ENCODE measurements around the gene ARHGAP22. TPM values are rescaled to one million over a fixed set of nuclear protein-coding genes. Genes with fewer than 3 reads are reported as not detected.

The ARHGAP22 gene
- total and polyA plus RNA-seq, 3 experiments from 2014 or later, result not detected

- Histone ChIP-seq H3K27me3 (ENCODE audit: insufficient read depth, low read length, poor library complexity, severe bottlenecking) (no peaks in the 10 kb centered on the region), H3K4me1 (ENCODE audit: insufficient read depth, low read length) (peaks cover 8% of the 10 kb centered on the region), H3K27ac (ENCODE audit: low read depth, low read length) (no peak overlapping the region), H3K4me3 (ENCODE audit: low read length) (no peak overlapping the region), H3K36me3 (ENCODE audit: insufficient read depth, low read length) (no peaks in the 10 kb centered on the region), H3K9me3 (ENCODE audit: low read length) (no peaks in the 10 kb centered on the region)
- DNase-seq, result no peak
- peaks cover 25 to 36% of the 10 kb centered on the region in 2 donors for H3K27me3 Mint-ChIP-seq
- peak overlapping the region in 1 of 8 donors; percentile 43 for H3K27ac Mint-ChIP-seq
- POLR2A ChIA-PET, result no interaction called here
- H3K4me3 Mint-ChIP-seq, result no peak overlapping the region
- CTCF ChIA-PET, result interaction anchor here (2.6 kb wide), 1 partner anchor 18 kb away, joined by 9 read pairs; no protein-coding TSS in a partner anchor
- peaks cover 0 to 17% (median 0%) of the 10 kb centered on the region in 3 donors for H3K36me3 Mint-ChIP-seq
- H3K4me1 Mint-ChIP-seq, result peaks cover 0 to 11% (median 8%) of the 10 kb centered on the region in 3 donors
- peaks cover 13 to 25% (median 19%) of the 10 kb centered on the region in 5 donors for H3K9me3 Mint-ChIP-seq
Measured at GRCh38 chr10:48638158-48638557, 33.3 kb upstream of the ARHGAP22 start.

GRCh38 chr10:48636901-48637300, 32.0 kb upstream of the ARHGAP22 start:
- POLR2A ChIA-PET, result no interaction called here
- Mint-ChIP-seq H3K4me3 (no peak overlapping the region), H3K27me3 (peaks cover 29 to 45% of the 10 kb centered on the region in 2 donors), H3K27ac (no peak overlapping the region), H3K9me3 (peaks cover 12 to 22% (median 16%) of the 10 kb centered on the region in 5 donors), H3K36me3 (peaks cover 0 to 17% (median 0%) of the 10 kb centered on the region in 3 donors), H3K4me1 (peaks cover 0 to 11% (median 8%) of the 10 kb centered on the region in 3 donors)
- CTCF ChIA-PET, result interaction anchor here (2.6 kb wide), 1 partner anchor 20 kb away, joined by 9 read pairs; no protein-coding TSS in a partner anchor
- no peaks in the 10 kb centered on the region for H3K27me3 ChIP-seq (ENCODE audit: insufficient read depth, low read length, poor library complexity, severe bottlenecking)
- no peak overlapping the region for H3K27ac ChIP-seq (ENCODE audit: low read depth, low read length)
- H3K9me3 ChIP-seq (ENCODE audit: low read length), result no peaks in the 10 kb centered on the region
- H3K4me1 ChIP-seq (ENCODE audit: insufficient read depth, low read length), result peaks cover 8% of the 10 kb centered on the region
- no peaks in the 10 kb centered on the region for H3K36me3 ChIP-seq (ENCODE audit: insufficient read depth, low read length)
- no peak for DNase-seq
- no peak overlapping the region for H3K4me3 ChIP-seq (ENCODE audit: low read length)

GRCh38 chr10:48636231-48636630, 31.4 kb upstream of the ARHGAP22 start:
- ChIA-PET CTCF (interaction anchor here (1.1 to 2.6 kb wide), 2 partner anchors 20 kb away, joined by 3 to 9 read pairs; no protein-coding TSS in a partner anchor), POLR2A (no interaction called here)
- no peaks in the 10 kb centered on the region for H3K27me3 ChIP-seq (ENCODE audit: insufficient read depth, low read length, poor library complexity, severe bottlenecking)
- Mint-ChIP-seq H3K27ac (no peak overlapping the region), H3K36me3 (peaks cover 0 to 15% (median 0%) of the 10 kb centered on the region in 3 donors), H3K4me1 (peaks cover 0 to 11% (median 8%) of the 10 kb centered on the region in 3 donors), H3K9me3 (peaks cover 6 to 18% (median 13%) of the 10 kb centered on the region in 5 donors), H3K27me3 (peaks cover 29 to 45% of the 10 kb centered on the region in 2 donors), H3K4me3 (no peak overlapping the region)
- H3K9me3 ChIP-seq (ENCODE audit: low read length), result no peaks in the 10 kb centered on the region
- DNase-seq, result no peak
- no peak overlapping the region for H3K27ac ChIP-seq (ENCODE audit: low read depth, low read length)
- no peaks in the 10 kb centered on the region for H3K36me3 ChIP-seq (ENCODE audit: insufficient read depth, low read length)
- no peak overlapping the region for H3K4me3 ChIP-seq (ENCODE audit: low read length)
- peaks cover 8% of the 10 kb centered on the region for H3K4me1 ChIP-seq (ENCODE audit: insufficient read depth, low read length)

- Mint-ChIP-seq H3K36me3 (peaks cover 0 to 11% (median 0%) of the 10 kb centered on the region in 3 donors), H3K4me1 (peaks cover 0 to 11% (median 8%) of the 10 kb centered on the region in 3 donors), H3K9me3 (peaks cover 2 to 13% (median 8%) of the 10 kb centered on the region in 5 donors), H3K27ac (peak overlapping the region in 3 of 8 donors; percentile 29 to 85 (median 59)), H3K27me3 (peaks cover 28 to 45% of the 10 kb centered on the region in 2 donors), H3K4me3 (peak overlapping the region in 2 of 7 donors; percentile 19 to 68)
- no peak for DNase-seq
- Histone ChIP-seq H3K4me1 (ENCODE audit: insufficient read depth, low read length) (peaks cover 8% of the 10 kb centered on the region), H3K4me3 (ENCODE audit: low read length) (no peak overlapping the region), H3K9me3 (ENCODE audit: low read length) (no peaks in the 10 kb centered on the region), H3K36me3 (ENCODE audit: insufficient read depth, low read length) (no peaks in the 10 kb centered on the region), H3K27ac (ENCODE audit: low read depth, low read length) (no peak overlapping the region), H3K27me3 (ENCODE audit: insufficient read depth, low read length, poor library complexity, severe bottlenecking) (no peaks in the 10 kb centered on the region)
- POLR2A ChIA-PET, result no interaction called here
- CTCF ChIA-PET, result interaction anchor here (1.1 kb wide), 1 partner anchor 21 kb away, joined by 3 read pairs; no protein-coding TSS in a partner anchor
Measured at GRCh38 chr10:48634984-48635557, 30.2 kb upstream of the ARHGAP22 start.

- H3K27ac ChIP-seq (ENCODE audit: low read depth, low read length), result no peak overlapping the region
- H3K4me1 ChIP-seq (ENCODE audit: insufficient read depth, low read length), result peaks cover 8% of the 10 kb centered on the region
- Mint-ChIP-seq H3K27me3 (peaks cover 25 to 45% of the 10 kb centered on the region in 2 donors), H3K4me3 (peak overlapping the region in 3 of 7 donors; percentile 13 to 76 (median 68)), H3K4me1 (peaks cover 0 to 11% (median 8%) of the 10 kb centered on the region in 3 donors), H3K27ac (peak overlapping the region in 7 of 8 donors; percentile 10 to 95 (median 29)), H3K9me3 (peaks cover 2 to 9% (median 2%) of the 10 kb centered on the region in 5 donors), H3K36me3 (peaks cover 0 to 4% (median 0%) of the 10 kb centered on the region in 3 donors)
- ChIA-PET CTCF (interaction anchor here (1.4 kb wide), 1 partner anchor 22 kb away, joined by 3 read pairs; no protein-coding TSS in a partner anchor), POLR2A (no interaction called here)
- no peaks in the 10 kb centered on the region for H3K36me3 ChIP-seq (ENCODE audit: insufficient read depth, low read length)
- no peaks in the 10 kb centered on the region for H3K9me3 ChIP-seq (ENCODE audit: low read length)
- no peaks in the 10 kb centered on the region for H3K27me3 ChIP-seq (ENCODE audit: insufficient read depth, low read length, poor library complexity, severe bottlenecking)
- no peak overlapping the region for H3K4me3 ChIP-seq (ENCODE audit: low read length)
- peak in 1 of 5 donors; percentile 14 for DNase-seq
Measured at GRCh38 chr10:48634198-48634983, 29.5 kb upstream of the ARHGAP22 start.

- ChIA-PET CTCF (interaction anchor here (1.4 kb wide), 1 partner anchor 23 kb away, joined by 3 read pairs; no protein-coding TSS in a partner anchor), POLR2A (no interaction called here)
- H3K36me3 ChIP-seq (ENCODE audit: insufficient read depth, low read length), result no peaks in the 10 kb centered on the region
- peak overlapping the region in 5 of 8 donors; percentile 13 to 95 (median 59) for H3K27ac Mint-ChIP-seq
- no peaks in the 10 kb centered on the region for H3K27me3 ChIP-seq (ENCODE audit: insufficient read depth, low read length, poor library complexity, severe bottlenecking)
- H3K4me1 ChIP-seq (ENCODE audit: insufficient read depth, low read length), result peaks cover 8% of the 10 kb centered on the region
- H3K27ac ChIP-seq (ENCODE audit: low read depth, low read length), result no peak overlapping the region
- H3K9me3 Mint-ChIP-seq, result peaks cover 0 to 9% (median 2%) of the 10 kb centered on the region in 5 donors
- H3K4me1 Mint-ChIP-seq, result peaks cover 0 to 11% (median 8%) of the 10 kb centered on the region in 3 donors
- no peak for DNase-seq
- H3K4me3 Mint-ChIP-seq, result peak overlapping the region in 3 of 7 donors; percentile 13 to 76 (median 68)
- no peaks in the 10 kb centered on the region for H3K9me3 ChIP-seq (ENCODE audit: low read length)
- no peak overlapping the region for H3K4me3 ChIP-seq (ENCODE audit: low read length)
- H3K36me3 Mint-ChIP-seq, result peaks cover 0 to 4% (median 0%) of the 10 kb centered on the region in 3 donors
- peaks cover 19 to 44% of the 10 kb centered on the region in 2 donors for H3K27me3 Mint-ChIP-seq
Measured at GRCh38 chr10:48633381-48634197, 28.7 kb upstream of the ARHGAP22 start.

- H3K9me3 Mint-ChIP-seq, result peaks cover 0 to 3% (median 1%) of the 10 kb centered on the region in 5 donors
- POLR2A ChIA-PET, result no interaction called here
Measured at GRCh38 chr10:48632166-48632565, 27.3 kb upstream of the ARHGAP22 start.

More at GRCh38 chr10:48632166-48632565, 27.3 kb upstream of the ARHGAP22 start:
- Histone ChIP-seq H3K36me3 (ENCODE audit: insufficient read depth, low read length) (no peaks in the 10 kb centered on the region), H3K27me3 (ENCODE audit: insufficient read depth, low read length, poor library complexity, severe bottlenecking) (no peaks in the 10 kb centered on the region), H3K4me3 (ENCODE audit: low read length) (no peak overlapping the region), H3K27ac (ENCODE audit: low read depth, low read length) (no peak overlapping the region), H3K9me3 (ENCODE audit: low read length) (no peaks in the 10 kb centered on the region), H3K4me1 (ENCODE audit: insufficient read depth, low read length) (peaks cover 8% of the 10 kb centered on the region)
- H3K27ac Mint-ChIP-seq, result peak overlapping the region in 1 of 8 donors; percentile 13
- H3K4me3 Mint-ChIP-seq, result no peak overlapping the region
- no peak for DNase-seq
- peaks cover 0 to under 1% (median 0%) of the 10 kb centered on the region in 3 donors for H3K36me3 Mint-ChIP-seq
- CTCF ChIA-PET, result no interaction called here
- peaks cover 0 to 11% (median 8%) of the 10 kb centered on the region in 3 donors for H3K4me1 Mint-ChIP-seq
- peaks cover 19 to 30% of the 10 kb centered on the region in 2 donors for H3K27me3 Mint-ChIP-seq
